SK-N-SH treated with all-trans-retinoic acid at 6 μM for 48 hours (cell line): Measurements from ENCODE around the gene PRKCE.
A peak's percentile ranks its signal among the peaks of the same experiment; 100 is the strongest.

Source experiments
- ATAC-seq: fragments of 200-7000 bp; cut with Tn5 transposase; 3 replicates; pipeline ENCODE4 v1.9.1; 2020; ENCODE audit warnings: mild to moderate bottlenecking, moderate library complexity
- BACH2 ChIP-seq: fragments of 250-450 bp; sonication (Bioruptor Pico); IDR thresholded peaks from 2 replicates; pipeline ENCODE4 v1.9.0; 2021; ENCODE audit warnings: mild to moderate bottlenecking, borderline replicate concordance
- CREB5 ChIP-seq: fragments of 250-450 bp; sonication (Bioruptor Pico); IDR thresholded peaks from 2 replicates; pipeline ENCODE4 v1.5.1; 2020; ENCODE audit warnings: low read depth, mild to moderate bottlenecking, moderate library complexity
- CSDC2 ChIP-seq: fragments of 250-450 bp; sonication (Bioruptor Pico); IDR thresholded peaks from 2 replicates; pipeline ENCODE4 v1.5.0; 2020; ENCODE audit warnings: mild to moderate bottlenecking, moderate library complexity
- ESRRG ChIP-seq: fragments of 250-450 bp; sonication (Bioruptor Pico); IDR thresholded peaks from 2 replicates; pipeline ENCODE4 v1.6.1; 2021; ENCODE audit warnings: mild to moderate bottlenecking
- GLIS3 ChIP-seq: fragments of 250-450 bp; sonication (Bioruptor Pico); IDR thresholded peaks from 2 replicates; pipeline ENCODE4 v1.5.0; 2020; ENCODE audit warnings: mild to moderate bottlenecking, moderate library complexity
- ISL1 ChIP-seq: fragments of 250-450 bp; sonication (Bioruptor Pico); IDR thresholded peaks from 2 replicates; pipeline ENCODE4 v2.1.2; 2022; ENCODE audit warnings: mild to moderate bottlenecking, moderate library complexity
- OSR1 ChIP-seq: fragments of 250-450 bp; sonication (Bioruptor Pico); IDR thresholded peaks from 2 replicates; pipeline ENCODE4 v1.8.0; 2022; ENCODE audit warnings: moderate library complexity, mild to moderate bottlenecking, inconsistent platforms
- PATZ1 ChIP-seq: fragments of 250-450 bp; sonication (Bioruptor Pico); IDR thresholded peaks from 2 replicates; pipeline ENCODE4 v1.8.0; 2020; ENCODE audit warnings: mild to moderate bottlenecking, moderate library complexity, borderline replicate concordance
- PPARA ChIP-seq: fragments of 250-450 bp; sonication (Bioruptor Pico); IDR thresholded peaks from 2 replicates; pipeline ENCODE4 v1.5.0; 2020; ENCODE audit warnings: mild to moderate bottlenecking, borderline replicate concordance
- SNAI2 ChIP-seq: fragments of 250-450 bp; sonication (Bioruptor Pico); IDR thresholded peaks from 2 replicates; pipeline ENCODE4 v1.5.0; 2020; ENCODE audit warnings: mild to moderate bottlenecking, moderate library complexity
- TCF4 ChIP-seq: fragments of 250-450 bp; sonication (Bioruptor Pico); IDR thresholded peaks from 2 replicates; pipeline ENCODE4 v1.8.0; 2021; ENCODE audit warnings: mild to moderate bottlenecking, moderate library complexity, borderline replicate concordance
- ZC3H10 ChIP-seq: fragments of 250-450 bp; sonication (Bioruptor Pico); IDR thresholded peaks from 2 replicates; pipeline ENCODE4 v1.5.1; 2021; ENCODE audit warnings: mild to moderate bottlenecking, moderate library complexity
- ZFP3 ChIP-seq: fragments of 250-450 bp; sonication (Bioruptor Pico); IDR thresholded peaks from 2 replicates; pipeline ENCODE4 v1.5.0; 2020; ENCODE audit warnings: mild to moderate bottlenecking, moderate library complexity
- ZFP30 ChIP-seq: fragments of 450-650 bp; formaldehyde crosslinking; IDR thresholded peaks from 2 replicates; pipeline ENCODE4 v1.5.0; 2022; ENCODE audit warnings: mild to moderate bottlenecking, moderate library complexity
- ZNF565 ChIP-seq: fragments of 450-650 bp; formaldehyde crosslinking; conservative IDR thresholded peaks from 2 replicates; pipeline ENCODE4 v1.5.0; 2020; ENCODE audit warnings: low read depth, mild to moderate bottlenecking, moderate library complexity
- ZNF70 ChIP-seq: fragments of 450-650 bp; formaldehyde crosslinking; IDR thresholded peaks from 2 replicates; pipeline ENCODE4 v1.5.0; 2020; ENCODE audit warnings: mild to moderate bottlenecking, moderate library complexity
- ZNF8 ChIP-seq: fragments of 450-650 bp; formaldehyde crosslinking; IDR thresholded peaks from 2 replicates; pipeline ENCODE4 v1.5.0; 2020; ENCODE audit warnings: mild to moderate bottlenecking, moderate library complexity
- TF ChIP-seq, protein P1 (sequence below): fragments of 250-450 bp; sonication (Bioruptor Pico); IDR thresholded peaks from 2 replicates; pipeline ENCODE4 v1.5.0; 2020; ENCODE audit warnings: mild to moderate bottlenecking, moderate library complexity
- TF ChIP-seq, protein P2 (sequence below): fragments of 250-450 bp; sonication (Bioruptor Pico); IDR thresholded peaks from 2 replicates; pipeline ENCODE4 v1.5.1; 2021; ENCODE audit warnings: mild to moderate bottlenecking, moderate library complexity

Gene PRKCE

DNA sequence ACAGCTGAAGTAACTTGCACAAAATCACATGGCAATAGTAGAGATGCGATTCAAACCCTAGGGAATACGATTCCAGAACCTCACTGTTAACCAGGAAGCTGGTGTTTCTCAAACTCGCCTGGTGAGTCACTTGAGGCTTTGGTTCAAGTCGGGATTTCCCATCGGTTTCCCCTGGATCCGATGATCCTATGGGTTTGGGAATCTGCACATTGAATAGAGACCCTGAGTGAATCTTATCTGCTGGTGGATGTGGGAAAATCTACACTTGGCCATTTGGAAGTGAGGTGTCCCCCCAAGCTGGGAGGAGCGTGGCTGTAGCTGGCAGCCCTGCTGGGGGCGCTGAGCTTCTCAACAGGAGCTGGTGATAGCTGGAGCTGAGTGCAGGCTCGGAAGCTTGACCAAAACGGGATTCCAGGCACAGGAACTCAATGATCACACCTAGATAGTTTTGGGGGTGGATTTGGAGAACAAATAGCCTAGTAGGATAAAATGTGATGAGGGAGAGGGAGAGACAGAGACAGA is 135.4 kb downstream of the PRKCE start:
- no peak for ATAC-seq

GRCh38 chr2:45788401-45788800 is 136.9 kb downstream of the PRKCE start:
- peak; percentile 27; the same call in 1 of the 2 replicates for TF ChIP-seq TCF4 (CRISPR knock-in tag)
- TF ChIP-seq CSDC2 (CRISPR knock-in tag) = no peak
- no peak for TF ChIP-seq CREB5 (CRISPR knock-in tag)
- TF ChIP-seq, all 23 proteins: peak for 1
- no peak for ATAC-seq

More for the DNA sequence above, 135.4 kb downstream of the PRKCE start:
- TF ChIP-seq ISL1 (CRISPR knock-in tag) (no peak), OSR1 (no peak), GLIS3 (CRISPR knock-in tag) (no peak), ESRRG (no peak), PATZ1 (CRISPR knock-in tag) (no peak)

- TF ChIP-seq ISL1 (CRISPR knock-in tag) = no peak
Observed at GRCh38 chr2:45789317-45789716, 137.8 kb downstream of the PRKCE start.

GRCh38 chr2:45789961-45790723 is 138.7 kb downstream of the PRKCE start:
- no peak for ATAC-seq
- TF ChIP-seq ZC3H10 (CRISPR knock-in tag) = no peak
- no peak for TF ChIP-seq ZNF565 (CRISPR knock-in tag)
- TF ChIP-seq PPARA (CRISPR knock-in tag) = no peak
- no peak for TF ChIP-seq ZFP3 (CRISPR knock-in tag)
- no peak for TF ChIP-seq BACH2 (CRISPR knock-in tag)
- TF ChIP-seq TCF4 (CRISPR knock-in tag) = no peak

More at GRCh38 chr2:45789317-45789716, 137.8 kb downstream of the PRKCE start:
- no peak for ATAC-seq

- ATAC-seq = no peak
- TF ChIP-seq CREB5 (CRISPR knock-in tag) (no peak), ISL1 (CRISPR knock-in tag) (no peak), CSDC2 (CRISPR knock-in tag) (no peak), TCF4 (CRISPR knock-in tag) (no peak), ZNF8 (CRISPR knock-in tag) (no peak), SNAI2 (CRISPR knock-in tag) (no peak), ZFP30 (no peak), ZNF565 (CRISPR knock-in tag) (no peak), ZNF70 (CRISPR knock-in tag) (no peak), PPARA (CRISPR knock-in tag) (no peak), ESRRG (no peak)
- TF ChIP-seq, protein P1, sequence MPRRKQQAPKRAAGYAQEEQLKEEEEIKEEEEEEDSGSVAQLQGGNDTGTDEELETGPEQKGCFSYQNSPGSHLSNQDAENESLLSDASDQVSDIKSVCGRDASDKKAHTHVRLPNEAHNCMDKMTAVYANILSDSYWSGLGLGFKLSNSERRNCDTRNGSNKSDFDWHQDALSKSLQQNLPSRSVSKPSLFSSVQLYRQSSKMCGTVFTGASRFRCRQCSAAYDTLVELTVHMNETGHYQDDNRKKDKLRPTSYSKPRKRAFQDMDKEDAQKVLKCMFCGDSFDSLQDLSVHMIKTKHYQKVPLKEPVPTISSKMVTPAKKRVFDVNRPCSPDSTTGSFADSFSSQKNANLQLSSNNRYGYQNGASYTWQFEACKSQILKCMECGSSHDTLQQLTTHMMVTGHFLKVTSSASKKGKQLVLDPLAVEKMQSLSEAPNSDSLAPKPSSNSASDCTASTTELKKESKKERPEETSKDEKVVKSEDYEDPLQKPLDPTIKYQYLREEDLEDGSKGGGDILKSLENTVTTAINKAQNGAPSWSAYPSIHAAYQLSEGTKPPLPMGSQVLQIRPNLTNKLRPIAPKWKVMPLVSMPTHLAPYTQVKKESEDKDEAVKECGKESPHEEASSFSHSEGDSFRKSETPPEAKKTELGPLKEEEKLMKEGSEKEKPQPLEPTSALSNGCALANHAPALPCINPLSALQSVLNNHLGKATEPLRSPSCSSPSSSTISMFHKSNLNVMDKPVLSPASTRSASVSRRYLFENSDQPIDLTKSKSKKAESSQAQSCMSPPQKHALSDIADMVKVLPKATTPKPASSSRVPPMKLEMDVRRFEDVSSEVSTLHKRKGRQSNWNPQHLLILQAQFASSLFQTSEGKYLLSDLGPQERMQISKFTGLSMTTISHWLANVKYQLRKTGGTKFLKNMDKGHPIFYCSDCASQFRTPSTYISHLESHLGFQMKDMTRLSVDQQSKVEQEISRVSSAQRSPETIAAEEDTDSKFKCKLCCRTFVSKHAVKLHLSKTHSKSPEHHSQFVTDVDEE (CRISPR knock-in tag) = no peak
- TF ChIP-seq, protein P2, sequence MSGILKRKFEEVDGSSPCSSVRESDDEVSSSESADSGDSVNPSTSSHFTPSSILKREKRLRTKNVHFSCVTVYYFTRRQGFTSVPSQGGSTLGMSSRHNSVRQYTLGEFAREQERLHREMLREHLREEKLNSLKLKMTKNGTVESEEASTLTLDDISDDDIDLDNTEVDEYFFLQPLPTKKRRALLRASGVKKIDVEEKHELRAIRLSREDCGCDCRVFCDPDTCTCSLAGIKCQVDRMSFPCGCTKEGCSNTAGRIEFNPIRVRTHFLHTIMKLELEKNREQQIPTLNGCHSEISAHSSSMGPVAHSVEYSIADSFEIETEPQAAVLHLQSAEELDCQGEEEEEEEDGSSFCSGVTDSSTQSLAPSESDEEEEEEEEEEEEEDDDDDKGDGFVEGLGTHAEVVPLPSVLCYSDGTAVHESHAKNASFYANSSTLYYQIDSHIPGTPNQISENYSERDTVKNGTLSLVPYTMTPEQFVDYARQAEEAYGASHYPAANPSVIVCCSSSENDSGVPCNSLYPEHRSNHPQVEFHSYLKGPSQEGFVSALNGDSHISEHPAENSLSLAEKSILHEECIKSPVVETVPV = no peak
Observed at GRCh38 chr2:45793305-45793962, 142.0 kb downstream of the PRKCE start.
